Osteoblast (primary cell): ENCODE data around the gene CDK12. TPM values are rescaled to one million over a fixed set of nuclear protein-coding genes. Genes with fewer than 3 reads are reported as not detected.

Experiments used
- DNase-seq: peaks from one replicate; pipeline ENCODE4 v3.0.0; 2011; ENCODE audit warnings: low spot score, mixed read lengths; ENCODE audit not compliant: insufficient read length; ENCODE audit errors: missing footprints
- H2AFZ ChIP-seq: 2 replicates; pipeline ENCODE4 v1.6.0; 2011; ENCODE audit warnings: mild to moderate bottlenecking, low read length
- H3K27ac ChIP-seq: 2 replicates; pipeline ENCODE4 v1.5.1; 2011; ENCODE audit warnings: mild to moderate bottlenecking, low read depth, low read length, moderate library complexity
- H3K27me3 ChIP-seq: 2 replicates; pipeline ENCODE4 v1.6.0; 2012; ENCODE audit warnings: mild to moderate bottlenecking, control low read depth, inconsistent platforms, low read length, moderate library complexity; ENCODE audit not compliant: insufficient read depth
- H3K36me3 ChIP-seq: 2 replicates; pipeline ENCODE4 v1.5.1; 2011; ENCODE audit warnings: mild to moderate bottlenecking, low read length, control low read depth, moderate library complexity; ENCODE audit not compliant: insufficient read depth
- H3K4me1 ChIP-seq: 2 replicates; pipeline ENCODE4 v1.5.1; 2011; ENCODE audit warnings: mild to moderate bottlenecking, low read length, control low read depth, moderate library complexity; ENCODE audit not compliant: insufficient read depth
- H3K4me2 ChIP-seq: 2 replicates; pipeline ENCODE4 v1.6.0; 2011; ENCODE audit warnings: mild to moderate bottlenecking, low read length; ENCODE audit not compliant: insufficient read depth
- H3K4me3 ChIP-seq: fragments of 200-600 bp; sonication (generic); 3 replicates; pipeline ENCODE4 v1.5.1; 2012; ENCODE audit warnings: mild to moderate bottlenecking, low read length, inconsistent platforms; ENCODE audit not compliant: insufficient read depth
- H3K79me2 ChIP-seq: 2 replicates; pipeline ENCODE4 v1.6.0; 2012; ENCODE audit warnings: mild to moderate bottlenecking, low read length, control low read depth, inconsistent platforms; ENCODE audit not compliant: insufficient read depth
- H3K9me3 ChIP-seq: 2 replicates; pipeline ENCODE4 v1.5.1; 2011; ENCODE audit warnings: low read depth, low read length, control low read depth
- H4K20me1 ChIP-seq: 2 replicates; pipeline ENCODE4 v1.6.0; 2012; ENCODE audit warnings: mild to moderate bottlenecking, low read length, control low read depth; ENCODE audit not compliant: insufficient read depth
- CTCF ChIP-seq: IDR thresholded peaks from 2 replicates; pipeline ENCODE4 v1.5.1; 2011; ENCODE audit warnings: mild to moderate bottlenecking, low read depth, low read length, moderate library complexity; ENCODE audit errors: extremely low read depth
- total RNA-seq: library from RNA; depleted of rRNA; stranded (reverse); fragments of >200 nt; gene quantifications from 2 replicates; pipeline ENCODE4 v1.2.3, GENCODE V29; 2012

CDK12 gene
- total RNA-seq, 1 donor = 36.6 TPM

- no peak overlapping the region for H3K4me3 ChIP-seq
- peaks cover 24% of the 10 kb centered on the region for H3K36me3 ChIP-seq
- peaks cover 11% of the 10 kb centered on the region for H3K4me1 ChIP-seq
- peak; percentile 89 for DNase-seq
- H4K20me1 ChIP-seq = peaks cover 9% of the 10 kb centered on the region
- peak; percentile 94 for TF ChIP-seq CTCF
- no peak overlapping the region for H3K27ac ChIP-seq
- no peak overlapping the region for H2AFZ ChIP-seq
- no peaks in the 10 kb centered on the region for H3K79me2 ChIP-seq
- H3K27me3 ChIP-seq = no peaks in the 10 kb centered on the region
- H3K4me2 ChIP-seq = no peak overlapping the region
- no peaks in the 10 kb centered on the region for H3K9me3 ChIP-seq
These were observed 86.6 kb downstream of the CDK12 start for GRCh38 chr17:39547713-39548478.

DNA sequence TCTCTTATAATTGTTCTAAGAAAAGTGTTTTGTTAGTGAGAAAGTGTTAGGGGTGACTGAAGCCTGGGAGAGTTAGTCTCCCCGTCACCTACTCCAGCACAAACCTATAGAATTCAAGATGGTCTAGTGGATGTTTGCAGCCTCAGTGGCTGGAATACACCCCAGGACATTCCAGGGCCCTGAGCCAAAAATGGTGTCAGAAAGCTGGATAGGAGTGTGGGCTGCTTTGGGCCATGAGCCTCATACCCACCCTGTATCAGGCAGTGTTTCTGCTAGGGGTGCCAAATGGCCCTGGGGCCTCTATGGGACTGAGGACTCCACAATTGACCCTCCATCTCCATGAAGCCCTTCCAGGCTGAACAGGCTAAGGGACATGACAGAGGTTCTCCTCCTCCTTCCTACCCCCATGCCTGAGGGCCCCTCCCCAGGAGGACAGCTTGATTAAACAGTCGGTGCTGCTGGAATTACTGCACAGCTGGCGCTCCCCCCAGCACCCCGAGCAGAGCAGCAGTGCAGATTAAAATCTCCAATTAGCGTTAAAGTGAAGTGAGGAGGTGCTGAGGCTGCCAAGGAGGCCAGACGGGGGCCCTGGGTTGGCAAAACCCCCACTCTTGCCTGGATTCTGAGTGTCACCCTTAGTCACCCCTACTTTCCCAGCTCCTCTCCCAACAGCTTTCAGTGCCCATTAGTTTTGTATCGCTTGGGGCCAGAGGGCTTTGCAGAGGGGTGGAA lies 87.4 kb downstream of the CDK12 start:
- no peaks in the 10 kb centered on the region for H3K79me2 ChIP-seq
- H4K20me1 ChIP-seq = peaks cover 13% of the 10 kb centered on the region
- H3K36me3 ChIP-seq = peaks cover 24% of the 10 kb centered on the region
- H3K27ac ChIP-seq = no peak overlapping the region
- no peak for TF ChIP-seq CTCF
- H2AFZ ChIP-seq = no peak overlapping the region
- no peak overlapping the region for H3K4me3 ChIP-seq
- H3K9me3 ChIP-seq = no peaks in the 10 kb centered on the region
- peaks cover 17% of the 10 kb centered on the region for H3K4me1 ChIP-seq
- no peak for DNase-seq
- H3K27me3 ChIP-seq = no peaks in the 10 kb centered on the region
- no peak overlapping the region for H3K4me2 ChIP-seq

DNA sequence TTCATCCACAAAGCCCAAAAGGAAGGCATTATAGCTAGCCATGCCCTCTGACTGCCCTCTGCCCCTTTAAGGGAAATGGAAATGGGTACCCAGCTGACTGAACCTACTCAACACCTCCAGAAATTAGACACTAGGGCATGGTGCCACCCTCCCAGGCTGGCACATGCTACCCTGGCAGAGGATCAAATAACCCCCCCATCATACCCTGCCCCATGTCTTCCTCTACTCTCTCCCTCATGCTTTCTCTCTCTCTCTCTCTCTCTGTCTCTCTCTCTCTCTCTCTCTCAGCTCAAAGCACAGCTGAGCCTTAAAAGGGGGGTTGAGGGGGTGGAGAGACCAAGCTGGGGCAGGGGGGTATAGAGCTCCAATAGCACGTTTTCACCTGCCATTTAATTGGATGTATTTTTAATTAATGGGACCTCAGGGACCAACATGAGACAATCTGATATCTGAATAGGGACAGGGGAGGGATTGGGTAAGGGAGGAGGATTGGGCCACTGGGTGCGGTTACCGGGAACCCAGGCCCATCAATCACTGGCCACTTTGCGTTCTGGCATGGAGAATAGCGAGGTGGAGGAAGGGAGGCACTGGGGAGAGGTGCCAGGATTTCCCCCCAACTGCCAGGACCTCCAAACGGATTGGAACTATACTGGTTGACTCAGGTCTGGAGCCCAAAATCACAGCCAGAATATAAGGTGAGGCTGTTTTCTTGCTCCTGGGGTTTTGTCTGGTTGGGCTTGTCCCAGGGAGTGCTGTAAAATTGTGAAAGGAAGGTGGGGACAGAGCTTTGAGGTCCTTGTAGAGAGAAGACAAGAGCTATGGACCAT lies 88.7 kb downstream of the CDK12 start:
- Histone ChIP-seq H3K27ac (no peak overlapping the region), H4K20me1 (peaks cover 17% of the 10 kb centered on the region), H3K79me2 (no peaks in the 10 kb centered on the region), H3K36me3 (peaks cover 27% of the 10 kb centered on the region), H2AFZ (no peak overlapping the region), H3K4me3 (no peak overlapping the region), H3K4me2 (no peak overlapping the region), H3K9me3 (no peaks in the 10 kb centered on the region), H3K27me3 (no peaks in the 10 kb centered on the region), H3K4me1 (peaks cover 22% of the 10 kb centered on the region)
- DNase-seq = no peak
- TF ChIP-seq CTCF = no peak
